Measurements from ENCODE around the gene PCDHGB7.
"Not testable (repeated sequence)": the region's sequence is repeated elsewhere in the genome, so short reads cannot be mapped to it uniquely, and the experiment has no call there.

The PCDHGB7 gene

DNA sequence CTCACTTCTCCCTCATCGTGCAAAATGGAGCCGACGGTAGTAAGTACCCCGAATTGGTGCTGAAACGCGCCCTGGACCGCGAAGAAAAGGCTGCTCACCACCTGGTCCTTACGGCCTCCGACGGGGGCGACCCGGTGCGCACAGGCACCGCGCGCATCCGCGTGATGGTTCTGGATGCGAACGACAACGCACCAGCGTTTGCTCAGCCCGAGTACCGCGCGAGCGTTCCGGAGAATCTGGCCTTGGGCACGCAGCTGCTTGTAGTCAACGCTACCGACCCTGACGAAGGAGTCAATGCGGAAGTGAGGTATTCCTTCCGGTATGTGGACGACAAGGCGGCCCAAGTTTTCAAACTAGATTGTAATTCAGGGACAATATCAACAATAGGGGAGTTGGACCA, 13.8 kb downstream of the PCDHGB7 start:
- peaks cover 13% of the 10 kb centered on the region; the same call in 1 of the 2 replicates for H3K36me3 ChIP-seq
- no peaks in the 10 kb centered on the region for H3K4me1 ChIP-seq
- H3K9me3 ChIP-seq, result peaks cover 9% of the 10 kb centered on the region; the same call in 1 of the 2 replicates
- H3K4me3 ChIP-seq (ENCODE audit: low read depth, low read length), result no peak overlapping the region
- TF ChIP-seq, protein P1, sequence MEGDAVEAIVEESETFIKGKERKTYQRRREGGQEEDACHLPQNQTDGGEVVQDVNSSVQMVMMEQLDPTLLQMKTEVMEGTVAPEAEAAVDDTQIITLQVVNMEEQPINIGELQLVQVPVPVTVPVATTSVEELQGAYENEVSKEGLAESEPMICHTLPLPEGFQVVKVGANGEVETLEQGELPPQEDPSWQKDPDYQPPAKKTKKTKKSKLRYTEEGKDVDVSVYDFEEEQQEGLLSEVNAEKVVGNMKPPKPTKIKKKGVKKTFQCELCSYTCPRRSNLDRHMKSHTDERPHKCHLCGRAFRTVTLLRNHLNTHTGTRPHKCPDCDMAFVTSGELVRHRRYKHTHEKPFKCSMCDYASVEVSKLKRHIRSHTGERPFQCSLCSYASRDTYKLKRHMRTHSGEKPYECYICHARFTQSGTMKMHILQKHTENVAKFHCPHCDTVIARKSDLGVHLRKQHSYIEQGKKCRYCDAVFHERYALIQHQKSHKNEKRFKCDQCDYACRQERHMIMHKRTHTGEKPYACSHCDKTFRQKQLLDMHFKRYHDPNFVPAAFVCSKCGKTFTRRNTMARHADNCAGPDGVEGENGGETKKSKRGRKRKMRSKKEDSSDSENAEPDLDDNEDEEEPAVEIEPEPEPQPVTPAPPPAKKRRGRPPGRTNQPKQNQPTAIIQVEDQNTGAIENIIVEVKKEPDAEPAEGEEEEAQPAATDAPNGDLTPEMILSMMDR (IDR thresholded peaks at IDR 0.05; ENCODE audit: low read depth, low read length), result no peak
- H3K27me3 ChIP-seq, result no peaks in the 10 kb centered on the region
- no peak for DNase-seq

DNA sequence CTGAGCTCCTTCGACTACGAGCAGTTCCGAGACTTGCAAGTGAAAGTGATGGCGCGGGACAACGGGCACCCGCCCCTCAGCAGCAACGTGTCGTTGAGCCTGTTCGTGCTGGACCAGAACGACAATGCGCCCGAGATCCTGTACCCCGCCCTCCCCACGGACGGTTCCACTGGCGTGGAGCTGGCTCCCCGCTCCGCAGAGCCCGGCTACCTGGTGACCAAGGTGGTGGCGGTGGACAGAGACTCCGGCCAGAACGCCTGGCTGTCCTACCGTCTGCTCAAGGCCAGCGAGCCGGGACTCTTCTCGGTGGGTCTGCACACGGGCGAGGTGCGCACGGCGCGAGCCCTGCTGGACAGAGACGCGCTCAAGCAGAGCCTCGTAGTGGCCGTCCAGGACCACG, 14.8 kb downstream of the PCDHGB7 start:
- H3K4me1 ChIP-seq; H3K27me3 ChIP-seq; H3K9me3 ChIP-seq; H3K4me3 ChIP-seq (ENCODE audit: low read depth, low read length); DNase-seq: not testable (repeated sequence)
- peaks cover 13% of the 10 kb centered on the region; the same call in 1 of the 2 replicates for H3K36me3 ChIP-seq

DNA sequence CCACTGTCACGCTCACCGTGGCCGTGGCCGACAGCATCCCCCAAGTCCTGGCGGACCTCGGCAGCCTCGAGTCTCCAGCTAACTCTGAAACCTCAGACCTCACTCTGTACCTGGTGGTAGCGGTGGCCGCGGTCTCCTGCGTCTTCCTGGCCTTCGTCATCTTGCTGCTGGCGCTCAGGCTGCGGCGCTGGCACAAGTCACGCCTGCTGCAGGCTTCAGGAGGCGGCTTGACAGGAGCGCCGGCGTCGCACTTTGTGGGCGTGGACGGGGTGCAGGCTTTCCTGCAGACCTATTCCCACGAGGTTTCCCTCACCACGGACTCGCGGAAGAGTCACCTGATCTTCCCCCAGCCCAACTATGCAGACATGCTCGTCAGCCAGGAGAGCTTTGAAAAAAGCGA, 15.2 kb downstream of the PCDHGB7 start:
- H3K4me3 ChIP-seq (ENCODE audit: low read depth, low read length); H3K4me1 ChIP-seq; H3K9me3 ChIP-seq; DNase-seq; H3K36me3 ChIP-seq; H3K27me3 ChIP-seq: not testable (repeated sequence)

DNA sequence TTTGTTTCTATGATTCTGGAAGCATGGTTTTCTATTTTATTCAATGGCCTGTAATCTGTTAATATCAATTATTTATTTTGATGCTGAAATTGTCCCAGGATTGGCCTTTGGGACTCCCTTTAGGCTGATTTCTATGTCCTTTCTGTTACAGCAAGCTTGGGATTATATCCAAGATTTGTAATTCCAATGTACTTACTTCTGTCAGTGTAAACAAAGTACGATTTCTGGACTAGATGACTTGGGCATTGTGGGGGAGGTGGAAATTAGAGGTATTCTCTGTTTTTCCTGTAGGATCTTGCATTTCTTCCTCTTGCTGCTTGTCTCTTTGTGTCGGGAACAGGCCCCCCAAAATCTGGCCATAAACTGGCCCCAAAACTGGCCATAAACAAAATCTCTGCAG, 16.5 kb downstream of the PCDHGB7 start:
- Histone ChIP-seq H3K9me3 (0 out of 2 replicates have a peak, but pooled peaks cover 4% of the 10 kb centered on the region), H3K4me1 (no peaks in the 10 kb centered on the region), H3K27me3 (no peaks in the 10 kb centered on the region), H3K4me3 (ENCODE audit: low read depth, low read length) (no peak overlapping the region), H3K36me3 (0 out of 2 replicates have a peak, but pooled peaks cover 4% of the 10 kb centered on the region)
- TF ChIP-seq, protein P1 (IDR thresholded peaks at IDR 0.05; ENCODE audit: low read depth, low read length), result no peak
- DNase-seq, result no peak

DNA sequence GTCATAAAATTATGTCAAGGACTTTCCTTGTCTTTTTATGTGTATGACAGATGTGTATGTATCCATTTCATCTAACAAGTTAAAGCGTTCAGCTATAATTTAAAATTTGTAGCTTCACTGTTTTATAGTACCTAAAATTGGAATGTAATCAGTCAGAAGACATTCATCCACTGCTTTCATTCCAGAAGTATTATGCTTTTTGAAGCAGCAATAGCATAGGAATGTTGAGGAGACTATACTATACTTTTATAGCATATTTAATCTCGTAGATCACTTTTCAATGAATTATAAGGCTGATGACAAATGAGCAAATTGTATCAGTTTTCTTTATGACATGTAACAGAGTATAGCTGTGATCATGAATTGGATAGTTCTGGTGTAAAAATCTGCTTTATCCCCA, 19.7 kb downstream of the PCDHGB7 start:
- TF ChIP-seq, protein P1 (IDR thresholded peaks at IDR 0.05; ENCODE audit: low read depth, low read length), result no peak
- no peaks in the 10 kb centered on the region for H3K36me3 ChIP-seq
- no peaks in the 10 kb centered on the region for H3K9me3 ChIP-seq
- no peak overlapping the region for H3K4me3 ChIP-seq (ENCODE audit: low read depth, low read length)
- DNase-seq, result no peak
- H3K4me1 ChIP-seq, result no peaks in the 10 kb centered on the region
- H3K27me3 ChIP-seq, result no peaks in the 10 kb centered on the region

DNA sequence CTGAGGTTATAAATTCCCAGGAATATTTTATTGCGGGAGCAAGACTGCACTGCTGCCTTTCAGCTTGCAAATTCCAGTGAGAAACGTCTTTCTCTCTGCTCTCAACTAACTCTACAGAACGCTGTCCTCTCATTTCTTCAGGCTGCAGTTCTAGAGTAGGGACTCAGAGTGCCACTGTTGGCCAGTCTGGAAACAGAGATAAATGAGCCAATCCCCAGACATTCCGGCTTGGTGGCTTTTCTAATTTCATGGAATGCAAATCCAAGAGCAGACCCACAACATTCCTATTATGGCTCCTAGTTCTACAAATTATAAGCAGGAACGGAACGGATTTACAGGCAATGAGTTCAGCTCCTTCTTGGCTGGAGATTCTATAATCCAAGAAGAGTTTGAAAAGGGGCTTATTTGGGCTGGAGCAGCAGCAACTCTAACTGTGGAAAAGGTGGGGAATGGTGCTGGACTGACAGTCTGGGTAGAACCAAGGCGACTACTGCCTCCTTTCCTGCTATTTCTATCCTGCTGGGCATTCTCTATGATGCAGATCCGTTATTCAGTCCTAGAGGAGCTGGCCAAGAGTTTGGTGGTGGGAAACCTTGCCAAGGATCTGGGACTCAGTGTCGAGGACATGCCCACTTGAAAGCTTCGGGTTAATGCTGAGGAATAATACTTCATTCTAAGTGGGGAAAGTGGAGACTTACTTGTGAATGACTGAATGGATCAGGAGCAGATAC, 22.1 kb downstream of the PCDHGB7 start:
- Histone ChIP-seq H3K36me3 (no peaks in the 10 kb centered on the region), H3K27me3 (no peaks in the 10 kb centered on the region), H3K4me3 (ENCODE audit: low read depth, low read length) (no peak overlapping the region), H3K4me1 (no peaks in the 10 kb centered on the region), H3K9me3 (no peaks in the 10 kb centered on the region)
- DNase-seq, result no peak
- TF ChIP-seq, protein P1 (IDR thresholded peaks at IDR 0.05; ENCODE audit: low read depth, low read length), result no peak

DNA sequence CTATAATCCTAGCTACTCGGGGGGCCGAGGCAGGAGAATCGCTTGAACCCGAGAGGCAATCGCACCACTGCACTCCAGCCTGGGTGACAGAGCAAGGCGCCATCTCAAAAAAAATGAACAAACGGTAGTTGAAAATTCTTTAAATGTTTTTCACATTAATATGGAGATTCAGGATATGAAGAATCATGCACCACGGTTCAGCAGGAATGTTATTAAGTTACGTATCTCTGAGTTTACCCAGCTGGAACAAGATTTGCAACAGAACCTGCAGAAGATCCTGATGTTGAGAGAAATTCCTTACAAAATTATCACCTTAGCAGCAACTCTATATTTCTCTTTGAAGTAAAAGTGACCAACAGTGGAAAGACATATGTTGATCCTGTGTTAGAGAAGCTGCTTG, 22.9 kb downstream of the PCDHGB7 start:
- no peak for DNase-seq
- Histone ChIP-seq H3K27me3 (no peaks in the 10 kb centered on the region), H3K36me3 (no peaks in the 10 kb centered on the region), H3K4me3 (ENCODE audit: low read depth, low read length) (no peak overlapping the region), H3K4me1 (no peaks in the 10 kb centered on the region), H3K9me3 (no peaks in the 10 kb centered on the region)
- TF ChIP-seq, protein P1 (IDR thresholded peaks at IDR 0.05; ENCODE audit: low read depth, low read length), result no peak
